ENCODE data around the gene BCCIP.
A peak's percentile ranks its signal among the peaks of the same experiment; 100 is the strongest.

The BCCIP gene

GRCh38 chr10:125827133-125827532 lies 3.8 kb downstream of the BCCIP start:
- no peak for DNase-seq
- H3K79me1 ChIP-seq (ENCODE audit: low read length): peaks cover 11% of the 10 kb centered on the region
- H3K27ac ChIP-seq (ENCODE audit: low read depth, low read length): no peak overlapping the region
- H3K4me2 ChIP-seq (ENCODE audit: low read length): no peak overlapping the region
- H4K12ac ChIP-seq (ENCODE audit: low read depth, low read length): no peak overlapping the region
- no peaks in the 10 kb centered on the region for H3K27me3 ChIP-seq (ENCODE audit: insufficient read depth, low read length)
- no peak overlapping the region for H2AFZ ChIP-seq (ENCODE audit: insufficient read depth, low read length, poor library complexity)
- no peak overlapping the region for H2BK5ac ChIP-seq (ENCODE audit: low read depth, low read length, poor library complexity)
- H3K9ac ChIP-seq (ENCODE audit: low read length): no peak overlapping the region
- no peak overlapping the region for H3K14ac ChIP-seq (ENCODE audit: low read length)
- H3K9me3 ChIP-seq (ENCODE audit: insufficient read depth, low read depth, low read length): no peaks in the 10 kb centered on the region
- no peak overlapping the region for H3K18ac ChIP-seq (ENCODE audit: low read length)
- H2AK5ac ChIP-seq (ENCODE audit: low read length): no peak overlapping the region
- no peak overlapping the region for H4K8ac ChIP-seq (ENCODE audit: low read depth, low read length)
- H2BK12ac ChIP-seq (ENCODE audit: low read length): no peak overlapping the region
- WGBS (ENCODE audit: extremely low coverage, insufficient coverage, insufficient read length): 100% methylated on average over 1 of the region's 2 CpGs
- peaks cover 0 to 4% of the 10 kb centered on the region in 2 experiments for H3K4me1 ChIP-seq (ENCODE audit: control insufficient read depth in 1 of 2, insufficient read depth in 2 of 2, low read length in 2 of 2)
- H2BK120ac ChIP-seq (ENCODE audit: insufficient read depth, low read length, poor library complexity): no peak overlapping the region
- peaks cover 12% of the 10 kb centered on the region for H3K79me2 ChIP-seq (ENCODE audit: control insufficient read depth, insufficient read depth, low read length, poor library complexity)
- no peak overlapping the region for H4K91ac ChIP-seq (ENCODE audit: low read depth, low read length)
- peaks cover 7 to 28% of the 10 kb centered on the region in 2 experiments for H3K36me3 ChIP-seq (ENCODE audit: control insufficient read depth in 1 of 2, insufficient read depth in 2 of 2, low read length in 2 of 2)
- no peak overlapping the region for H3K4me3 ChIP-seq (ENCODE audit: low read depth, low read length)
- H3K23ac ChIP-seq (ENCODE audit: low read length): no peak overlapping the region
- no peak overlapping the region for H3K4ac ChIP-seq (ENCODE audit: low read depth, low read length)

GRCh38 chr10:125828311-125828710 lies 5.0 kb downstream of the BCCIP start:
- Histone ChIP-seq H2AK5ac (ENCODE audit: low read length) (no peak overlapping the region), H3K14ac (ENCODE audit: low read length) (no peak overlapping the region), H3K79me2 (ENCODE audit: control insufficient read depth, insufficient read depth, low read length, poor library complexity) (peaks cover 6% of the 10 kb centered on the region), H3K4me3 (ENCODE audit: low read depth, low read length) (no peak overlapping the region), H4K12ac (ENCODE audit: low read depth, low read length) (no peak overlapping the region), H3K18ac (ENCODE audit: low read length) (no peak overlapping the region), H4K8ac (ENCODE audit: low read depth, low read length) (no peak overlapping the region), H3K4ac (ENCODE audit: low read depth, low read length) (no peak overlapping the region), H3K4me2 (ENCODE audit: low read length) (no peak overlapping the region), H3K36me3 (ENCODE audit: control insufficient read depth in 1 of 2, insufficient read depth in 2 of 2, low read length in 2 of 2) (peaks cover 10 to 35% of the 10 kb centered on the region in 2 experiments), H2BK120ac (ENCODE audit: insufficient read depth, low read length, poor library complexity) (no peak overlapping the region), H2AFZ (ENCODE audit: insufficient read depth, low read length, poor library complexity) (no peak overlapping the region), H3K79me1 (ENCODE audit: low read length) (peaks cover 5% of the 10 kb centered on the region), H2BK5ac (ENCODE audit: low read depth, low read length, poor library complexity) (no peak overlapping the region), H3K27ac (ENCODE audit: low read depth, low read length) (no peak overlapping the region), H2BK12ac (ENCODE audit: low read length) (no peak overlapping the region), H3K9ac (ENCODE audit: low read length) (no peak overlapping the region), H3K9me3 (ENCODE audit: insufficient read depth, low read depth, low read length) (no peaks in the 10 kb centered on the region), H3K27me3 (ENCODE audit: insufficient read depth, low read length) (no peaks in the 10 kb centered on the region), H3K23ac (ENCODE audit: low read length) (no peak overlapping the region), H4K91ac (ENCODE audit: low read depth, low read length) (no peak overlapping the region), H3K4me1 (ENCODE audit: control insufficient read depth in 1 of 2, insufficient read depth in 2 of 2, low read length in 2 of 2) (peaks cover 0 to 4% of the 10 kb centered on the region in 2 experiments)
- no peak for DNase-seq
- WGBS (ENCODE audit: extremely low coverage, insufficient coverage, insufficient read length): no CpG with 5 or more reads among the region's 5 CpGs

- H2AFZ ChIP-seq (ENCODE audit: insufficient read depth, low read length, poor library complexity): no peak overlapping the region
- no peaks in the 10 kb centered on the region for H3K79me2 ChIP-seq (ENCODE audit: control insufficient read depth, insufficient read depth, low read length, poor library complexity)
- H3K4ac ChIP-seq (ENCODE audit: low read depth, low read length): no peak overlapping the region
- no peak overlapping the region for H2BK12ac ChIP-seq (ENCODE audit: low read length)
- H3K36me3 ChIP-seq (ENCODE audit: control insufficient read depth in 1 of 2, insufficient read depth in 2 of 2, low read length in 2 of 2): peaks cover 37 to 57% of the 10 kb centered on the region in 2 experiments
- H3K4me1 ChIP-seq (ENCODE audit: control insufficient read depth in 1 of 2, insufficient read depth in 2 of 2, low read length in 2 of 2): no peaks in the 10 kb centered on the region
- no peak overlapping the region for H3K23ac ChIP-seq (ENCODE audit: low read length)
- no CpG with 5 or more reads among the region's 2 CpGs for WGBS (ENCODE audit: extremely low coverage, insufficient coverage, insufficient read length)
- H4K12ac ChIP-seq (ENCODE audit: low read depth, low read length): no peak overlapping the region
- no peaks in the 10 kb centered on the region for H3K27me3 ChIP-seq (ENCODE audit: insufficient read depth, low read length)
- H3K27ac ChIP-seq (ENCODE audit: low read depth, low read length): no peak overlapping the region
- H3K4me3 ChIP-seq (ENCODE audit: low read depth, low read length): no peak overlapping the region
- no peaks in the 10 kb centered on the region for H3K79me1 ChIP-seq (ENCODE audit: low read length)
- no peak overlapping the region for H2AK5ac ChIP-seq (ENCODE audit: low read length)
- DNase-seq: peak in 1 of 2 donors; percentile 54
- no peak overlapping the region for H4K91ac ChIP-seq (ENCODE audit: low read depth, low read length)
- H4K8ac ChIP-seq (ENCODE audit: low read depth, low read length): no peak overlapping the region
- no peaks in the 10 kb centered on the region for H3K9me3 ChIP-seq (ENCODE audit: insufficient read depth, low read depth, low read length)
- H2BK5ac ChIP-seq (ENCODE audit: low read depth, low read length, poor library complexity): no peak overlapping the region
- no peak overlapping the region for H3K14ac ChIP-seq (ENCODE audit: low read length)
- H3K18ac ChIP-seq (ENCODE audit: low read length): no peak overlapping the region
- no peak overlapping the region for H3K9ac ChIP-seq (ENCODE audit: low read length)
- H2BK120ac ChIP-seq (ENCODE audit: insufficient read depth, low read length, poor library complexity): no peak overlapping the region
- no peak overlapping the region for H3K4me2 ChIP-seq (ENCODE audit: low read length)
These were observed 13.4 kb downstream of the BCCIP start for GRCh38 chr10:125836746-125837145.

- H3K9ac ChIP-seq (ENCODE audit: low read length): no peak overlapping the region
- H3K4me2 ChIP-seq (ENCODE audit: low read length): no peak overlapping the region
- H4K8ac ChIP-seq (ENCODE audit: low read depth, low read length): no peak overlapping the region
- no peak overlapping the region for H2AK5ac ChIP-seq (ENCODE audit: low read length)
- H3K27ac ChIP-seq (ENCODE audit: low read depth, low read length): no peak overlapping the region
- WGBS (ENCODE audit: extremely low coverage, insufficient coverage, insufficient read length): no CpG with 5 or more reads among the region's 9 CpGs
- no peak overlapping the region for H3K4me3 ChIP-seq (ENCODE audit: low read depth, low read length)
- no peak overlapping the region for H2BK5ac ChIP-seq (ENCODE audit: low read depth, low read length, poor library complexity)
- H2AFZ ChIP-seq (ENCODE audit: insufficient read depth, low read length, poor library complexity): no peak overlapping the region
- no peak overlapping the region for H3K4ac ChIP-seq (ENCODE audit: low read depth, low read length)
- H2BK12ac ChIP-seq (ENCODE audit: low read length): no peak overlapping the region
- no peak overlapping the region for H4K12ac ChIP-seq (ENCODE audit: low read depth, low read length)
- H4K91ac ChIP-seq (ENCODE audit: low read depth, low read length): no peak overlapping the region
- no peaks in the 10 kb centered on the region for H3K9me3 ChIP-seq (ENCODE audit: insufficient read depth, low read depth, low read length)
- no peak overlapping the region for H2BK120ac ChIP-seq (ENCODE audit: insufficient read depth, low read length, poor library complexity)
- DNase-seq: no peak
- H3K14ac ChIP-seq (ENCODE audit: low read length): no peak overlapping the region
- peaks cover 39 to 53% of the 10 kb centered on the region in 2 experiments for H3K36me3 ChIP-seq (ENCODE audit: control insufficient read depth in 1 of 2, insufficient read depth in 2 of 2, low read length in 2 of 2)
- no peak overlapping the region for H3K23ac ChIP-seq (ENCODE audit: low read length)
- H3K18ac ChIP-seq (ENCODE audit: low read length): no peak overlapping the region
- no peaks in the 10 kb centered on the region for H3K79me2 ChIP-seq (ENCODE audit: control insufficient read depth, insufficient read depth, low read length, poor library complexity)
- H3K79me1 ChIP-seq (ENCODE audit: low read length): no peaks in the 10 kb centered on the region
- H3K4me1 ChIP-seq (ENCODE audit: control insufficient read depth in 1 of 2, insufficient read depth in 2 of 2, low read length in 2 of 2): no peaks in the 10 kb centered on the region
- H3K27me3 ChIP-seq (ENCODE audit: insufficient read depth, low read length): no peaks in the 10 kb centered on the region
These were observed 15.6 kb downstream of the BCCIP start for GRCh38 chr10:125838802-125839575.
